IMR-90 (cell line): ENCODE data around the gene NPTX1. TPM values are rescaled to one million over a fixed set of nuclear protein-coding genes. Genes with fewer than 3 reads are reported as not detected.

Experiments used
- ATAC-seq: fragments of 200-7000 bp; cut with Tn5 transposase; 2 replicates; pipeline ENCODE4 v1.9.1; 2020; ENCODE audit warnings: low read depth, mild to moderate bottlenecking, moderate library complexity
- BruUV-seq: library from RNA; stranded (reverse); fragments of 400-500 nt; replicated peaks from 2 replicates; lab custom pipeline; 2021; lab: Mats Ljungman, UMichigan
- CTCF ChIA-PET: fragments of 300-600 bp; formaldehyde crosslinking; extraction: SDS; loops from one replicate; lab custom pipeline; 2021; ENCODE audit warnings: antibody characterized with exemption; lab: Yijun Ruan, JAX
- POLR2A ChIA-PET: fragments of 300-600 bp; sonication (Branson Sonifier 250); formaldehyde crosslinking; loops from one replicate; lab custom pipeline; 2022; ENCODE audit warnings: antibody characterized with exemption; ENCODE audit not compliant: unreplicated experiment; lab: Charles Lee
- DNase-seq: peaks from one replicate; pipeline ENCODE4 v3.0.0; 2013
- H2AFZ ChIP-seq: replicated peaks from 2 replicates; pipeline ENCODE3; 2013; ENCODE audit warnings: low read length, mild to moderate bottlenecking; ENCODE audit not compliant: poor library complexity
- H2AK5ac ChIP-seq: 2 replicates; pipeline ENCODE4 v1.6.1; 2013; ENCODE audit warnings: low read depth, low read length, inconsistent platforms
- H2AK9ac ChIP-seq: replicated peaks from 2 replicates; pipeline ENCODE3; 2013; ENCODE audit warnings: mild to moderate bottlenecking, low read depth, low read length, moderate library complexity; ENCODE audit not compliant: poor library complexity
- H2BK120ac ChIP-seq: 2 replicates; pipeline ENCODE4 v1.6.1; 2013; ENCODE audit warnings: low read depth, low read length, inconsistent platforms
- H2BK15ac ChIP-seq: 3 replicates; pipeline ENCODE4 v1.6.1; 2013; ENCODE audit warnings: low read depth, low read length, inconsistent platforms
- H2BK20ac ChIP-seq: 2 replicates; pipeline ENCODE4 v1.6.1; 2013; ENCODE audit warnings: low read depth, mild to moderate bottlenecking, inconsistent platforms, low read length, moderate library complexity
- H2BK5ac ChIP-seq: 2 replicates; pipeline ENCODE4 v1.6.1; 2013; ENCODE audit warnings: mild to moderate bottlenecking, low read depth, low read length, inconsistent platforms; ENCODE audit not compliant: poor library complexity, severe bottlenecking
- H3K14ac ChIP-seq: replicated peaks from 2 replicates; pipeline ENCODE4 v1.6.1; 2013; ENCODE audit warnings: low read depth, low read length, inconsistent platforms
- H3K18ac ChIP-seq: 2 replicates; pipeline ENCODE4 v1.6.1; 2013; ENCODE audit warnings: low read depth, low read length, control low read depth
- H3K23ac ChIP-seq: 2 replicates; pipeline ENCODE4 v1.6.1; 2013; ENCODE audit warnings: low read depth, low read length, inconsistent platforms
- H3K27ac ChIP-seq: 2 replicates; pipeline ENCODE4 v1.5.1; 2013; ENCODE audit warnings: mild to moderate bottlenecking, control low read depth, low read length; ENCODE audit not compliant: insufficient read depth
- H3K27me3 ChIP-seq: 2 replicates; pipeline ENCODE4 v1.6.1; 2013; ENCODE audit warnings: low read length; ENCODE audit not compliant: control insufficient read depth, insufficient read depth
- H3K36me3 ChIP-seq: 2 replicates; pipeline ENCODE4 v1.6.1; 2013; ENCODE audit warnings: low read length, mixed read lengths; ENCODE audit not compliant: control insufficient read depth, insufficient read depth
- H3K4ac ChIP-seq: 2 replicates; pipeline ENCODE4 v1.6.1; 2013; ENCODE audit warnings: low read depth, low read length, inconsistent platforms
- H3K4me1 ChIP-seq: 2 replicates; pipeline ENCODE4 v1.6.1; 2013; ENCODE audit warnings: low read length, mixed read lengths; ENCODE audit not compliant: control insufficient read depth, insufficient read depth
- H3K4me2 ChIP-seq: 2 replicates; pipeline ENCODE4 v1.6.1; 2013; ENCODE audit warnings: low read depth, mild to moderate bottlenecking, control low read depth, low read length, moderate library complexity
- H3K4me3 ChIP-seq: 2 replicates; pipeline ENCODE4 v1.5.1; 2013; ENCODE audit warnings: low read depth, mild to moderate bottlenecking, control low read depth, low read length, moderate library complexity; ENCODE audit not compliant: insufficient read depth
- H3K56ac ChIP-seq: 2 replicates; pipeline ENCODE4 v1.6.1; 2013; ENCODE audit warnings: low read length, inconsistent platforms; ENCODE audit not compliant: insufficient read depth; ENCODE audit errors: extremely low read depth
- H3K79me1 ChIP-seq, 2 experiments: 2 replicates each; pipeline ENCODE4 v1.6.1; 2013; ENCODE audit warnings: low read length in 2 of 2, inconsistent platforms in 1 of 2, low read depth in 1 of 2
- H3K9ac ChIP-seq: 2 replicates; pipeline ENCODE4 v1.6.1; 2013; ENCODE audit warnings: low read depth, low read length, control low read depth
- H3K9me1 ChIP-seq: 2 replicates; pipeline ENCODE4 v1.6.1; 2013; ENCODE audit warnings: low read length, inconsistent platforms; ENCODE audit not compliant: insufficient read depth
- H3K9me3 ChIP-seq: 2 replicates; pipeline ENCODE4 v1.6.1; 2013; ENCODE audit warnings: low read length; ENCODE audit not compliant: control insufficient read depth, insufficient read depth
- H4K20me1 ChIP-seq: 2 replicates; pipeline ENCODE4 v1.6.1; 2013; ENCODE audit warnings: low read length, inconsistent platforms; ENCODE audit not compliant: insufficient read depth
- H4K5ac ChIP-seq: 2 replicates; pipeline ENCODE4 v1.6.1; 2013; ENCODE audit warnings: mild to moderate bottlenecking, low read depth, low read length, control low read depth
- H4K8ac ChIP-seq, 2 experiments: 2 replicates each; pipeline ENCODE4 v1.6.1; 2013; ENCODE audit warnings: low read depth in 2 of 2, low read length in 2 of 2, control low read depth in 1 of 2, inconsistent platforms in 1 of 2
- H4K91ac ChIP-seq: 2 replicates; pipeline ENCODE4 v1.6.1; 2013; ENCODE audit warnings: low read depth, low read length, inconsistent platforms; ENCODE audit not compliant: insufficient read depth
- CHD1 ChIP-seq: IDR thresholded peaks from 2 replicates; pipeline ENCODE4 v1.6.1; 2012; ENCODE audit warnings: low read depth, low read length, improper control_type of control experiment
- MAFK ChIP-seq: IDR thresholded peaks from 2 replicates; pipeline ENCODE4 v1.6.1; 2012; ENCODE audit warnings: low read depth, low read length, improper control_type of control experiment
- WGBS, 2 experiments: methylation state at CpG; one replicate each; pipeline versions ENCODE4 v1.1.5 to v1.1.7; 2013; ENCODE audit warnings: missing lambda C conversion rate in 2 of 2; ENCODE audit not compliant: insufficient read length in 1 of 2; ENCODE audit errors: extremely low coverage in 2 of 2; 5-methylcytosine and 5-hydroxymethylcytosine counted together
- dilution Hi-C: fragments of 300-500 bp; cut with HindIII; formaldehyde crosslinking; loops from one replicate; pipeline ENCODE4 v1.14.3; 2018; ENCODE audit warnings: low sequenced_read_pairs; ENCODE audit not compliant: unreplicated experiment
- in situ Hi-C: fragments of 300-500 bp; cut with MboI; formaldehyde crosslinking; loops from 3 replicates; pipeline ENCODE4 v1.14.3; 2019; ENCODE audit warnings: low sequenced_read_pairs, inconsistent platforms, mixed read lengths
- intact Hi-C: fragments of 100-400 bp; cut with micrococcal nuclease; formaldehyde crosslinking; loops from 2 replicates; pipeline ENCODE4 v1.10.0; 2022
- polyA plus RNA-seq, 3 experiments: library from polyadenylated mRNA; depleted of rRNA; stranded (reverse); fragments of >200 nt; gene quantifications; 2 replicates each; pipeline ENCODE4 v1.2.3, GENCODE V29; 2012; ENCODE audit warnings: low replicate concordance in 1 of 3
- total RNA-seq: library from RNA; depleted of rRNA; stranded (reverse); fragments of >200 nt; gene quantifications from 2 replicates; pipeline ENCODE4 v1.2.3, GENCODE V29; 2012
- TF ChIP-seq, protein P1 (sequence below): fragments of 150-350 bp; IDR thresholded peaks from 2 replicates; pipeline ENCODE4 v1.6.1; 2017; ENCODE audit warnings: mild to moderate bottlenecking, antibody characterized with exemption, low read length, low read depth

Gene NPTX1
- total and polyA plus RNA-seq, 2 of the 4 experiments (the other 2 are of a cell fraction) = 20.8 to 39.5 TPM

DNA sequence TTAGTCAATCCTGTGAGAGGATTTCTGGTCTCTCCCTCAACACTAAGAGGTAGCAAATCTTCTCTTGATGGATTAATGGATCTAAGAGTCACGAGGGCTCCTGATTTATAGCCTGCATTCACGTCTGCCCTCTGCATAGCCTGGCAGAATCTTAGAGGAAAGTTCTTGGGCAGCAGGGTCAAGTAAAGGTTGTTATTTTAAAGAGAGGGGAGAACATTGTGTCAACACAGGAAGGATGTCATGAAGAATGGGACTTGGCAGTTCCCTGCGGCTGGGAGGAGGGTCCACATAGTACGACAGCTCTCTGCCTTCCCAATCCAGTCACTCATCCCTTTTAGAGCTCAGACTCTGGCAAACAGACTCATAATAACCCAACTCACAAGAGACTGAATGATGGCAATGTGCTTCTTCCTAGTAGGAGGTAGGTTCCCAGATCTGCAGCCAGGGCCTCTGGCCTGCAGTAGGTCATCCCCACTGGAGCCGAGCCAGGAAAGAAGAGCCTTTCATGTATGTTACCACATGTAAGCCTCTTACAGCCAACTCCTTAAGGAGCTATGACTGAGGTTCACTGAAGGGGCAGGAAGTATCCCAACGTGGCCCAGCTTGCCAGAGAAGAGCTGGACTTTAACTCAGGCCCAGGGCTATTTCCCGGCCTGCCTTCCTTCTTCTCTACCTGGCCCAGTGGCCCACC, 42.8 kb upstream of the NPTX1 start:
- POLR2A ChIA-PET = no interaction called here
- no peaks in the 10 kb centered on the region for H4K20me1 ChIP-seq
- H3K4me3 ChIP-seq = no peak overlapping the region
- H4K8ac ChIP-seq = no peak overlapping the region
- H2BK120ac ChIP-seq = no peak overlapping the region
- dilution Hi-C loops (no loop called here), intact Hi-C loops (no loop called here), in situ Hi-C loops (no loop called here)
- 0 out of 2 replicates have a peak, but pooled peaks cover 3% of the 10 kb centered on the region for H3K9me1 ChIP-seq
- H2AFZ ChIP-seq = no peak overlapping the region
- peaks cover 9% of the 10 kb centered on the region; the same call in 1 of the 2 replicates for H3K27me3 ChIP-seq
- no peak overlapping the region for H2BK15ac ChIP-seq
- no TSS peak for BruUV-seq
- TF ChIP-seq CHD1 (no peak), MAFK (no peak)
- TF ChIP-seq, protein P1, sequence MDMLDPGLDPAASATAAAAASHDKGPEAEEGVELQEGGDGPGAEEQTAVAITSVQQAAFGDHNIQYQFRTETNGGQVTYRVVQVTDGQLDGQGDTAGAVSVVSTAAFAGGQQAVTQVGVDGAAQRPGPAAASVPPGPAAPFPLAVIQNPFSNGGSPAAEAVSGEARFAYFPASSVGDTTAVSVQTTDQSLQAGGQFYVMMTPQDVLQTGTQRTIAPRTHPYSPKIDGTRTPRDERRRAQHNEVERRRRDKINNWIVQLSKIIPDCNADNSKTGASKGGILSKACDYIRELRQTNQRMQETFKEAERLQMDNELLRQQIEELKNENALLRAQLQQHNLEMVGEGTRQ = no peak
- H3K4me1 ChIP-seq = no peaks in the 10 kb centered on the region
- no peak overlapping the region for H2BK5ac ChIP-seq
- H4K5ac ChIP-seq = no peak overlapping the region
- CTCF ChIA-PET = no interaction called here
- H4K91ac ChIP-seq = no peak overlapping the region
- no peaks in the 10 kb centered on the region; the same call in 1 of the 2 replicates for H3K9me3 ChIP-seq
- DNase-seq (no peak), ATAC-seq (no peak)
- H3K36me3 ChIP-seq = no peaks in the 10 kb centered on the region
- no peak overlapping the region for H2AK5ac ChIP-seq
- H3K27ac ChIP-seq = no peak overlapping the region
- H3K4me2 ChIP-seq = no peak overlapping the region
- no peaks in the 10 kb centered on the region for H3K79me1 ChIP-seq
- H3K18ac ChIP-seq = no peak overlapping the region
- H2AK9ac ChIP-seq = no peak overlapping the region
- H3K23ac ChIP-seq = no peak overlapping the region
- no peak overlapping the region for H3K9ac ChIP-seq
- H3K56ac ChIP-seq = no peak overlapping the region
- WGBS, 2 experiments = 0% methylated on average over 1 of the region's 7 CpGs; no CpG with 5 or more reads in 1 of the 2 experiments
- no peak overlapping the region for H2BK20ac ChIP-seq
- no peak overlapping the region for H3K4ac ChIP-seq
- no peak overlapping the region for H3K14ac ChIP-seq
